GM19468 (cell line): Measurements from ENCODE around the gene CCM2.
"Not testable (repeated sequence)": the region's sequence is repeated elsewhere in the genome, so short reads cannot be mapped to it uniquely, and the experiment has no call there.

Source experiments
- ATAC-seq: cut with Tn5 transposase; IDR thresholded peaks from one replicate; pipeline ENCODE4 v1.9.1; 2021; ENCODE audit warnings: mild to moderate bottlenecking, moderate library complexity, moderate number of reproducible peaks; ENCODE audit not compliant: unreplicated experiment; ENCODE audit errors: extremely low read depth

The CCM2 gene

GRCh38 chr7:44995555-44996493 is 4.2 kb upstream of the CCM2 start:
- ATAC-seq = no peak

- ATAC-seq = no peak
Observed at GRCh38 chr7:44998153-44998871, 1.7 kb upstream of the CCM2 start.

GRCh38 chr7:44999245-45000092 is 532 bp upstream of the CCM2 start:
- ATAC-seq = peak; percentile 73

- peak; percentile 9 for ATAC-seq
Observed at GRCh38 chr7:45001138-45001694, 1.2 kb downstream of the CCM2 start.

- ATAC-seq = no peak
Observed at GRCh38 chr7:45001826-45002225, 1.8 kb downstream of the CCM2 start.

- no peak for ATAC-seq
Observed at GRCh38 chr7:45003789-45004188, 3.8 kb downstream of the CCM2 start.

- no peak for ATAC-seq
Observed at GRCh38 chr7:45007106-45007505, 7.1 kb downstream of the CCM2 start.

GRCh38 chr7:45007571-45008328 is 7.7 kb downstream of the CCM2 start:
- peak; percentile 29 for ATAC-seq

- no peak for ATAC-seq
Observed at GRCh38 chr7:45013465-45013967, 13.5 kb downstream of the CCM2 start.

GRCh38 chr7:45015313-45015712 is 15.3 kb downstream of the CCM2 start:
- no peak for ATAC-seq

- ATAC-seq = no peak
Observed at GRCh38 chr7:45017253-45017652, 17.3 kb downstream of the CCM2 start.

GRCh38 chr7:45020915-45021314 is 20.9 kb downstream of the CCM2 start:
- ATAC-seq = no peak

GRCh38 chr7:45021604-45022296 is 21.7 kb downstream of the CCM2 start:
- ATAC-seq = peak; percentile 45

- ATAC-seq = no peak
Observed at GRCh38 chr7:45024126-45024744, 24.2 kb downstream of the CCM2 start.

GRCh38 chr7:45025473-45025872 is 25.5 kb downstream of the CCM2 start:
- ATAC-seq = not testable (repeated sequence)

- ATAC-seq = no peak
Observed at GRCh38 chr7:45026013-45026412, 26.0 kb downstream of the CCM2 start.

- peak; percentile 47 for ATAC-seq
Observed at GRCh38 chr7:45026984-45027773, 27.2 kb downstream of the CCM2 start.

GRCh38 chr7:45027774-45028114 is 27.7 kb downstream of the CCM2 start:
- ATAC-seq = no peak
